Glutamatergic neuron (in vitro differentiated cells): ENCODE measurements around the gene CHST13. TPM values are rescaled to one million over a fixed set of nuclear protein-coding genes. Genes with fewer than 3 reads are reported as not detected.

ENCODE experiments used
- DNase-seq: peaks from one replicate; pipeline ENCODE4 v3.0.0; 2022
- H3K27ac Mint-ChIP-seq: one replicate; pipeline ENCODE4 v1.8.0; 2020; ENCODE audit warnings: mild to moderate bottlenecking, mixed read lengths, inconsistent platforms; ENCODE audit not compliant: unreplicated experiment
- H3K27me3 Mint-ChIP-seq: one replicate; pipeline ENCODE4 v1.8.0; 2020; ENCODE audit warnings: mild to moderate bottlenecking, moderate library complexity, mixed read lengths, inconsistent platforms; ENCODE audit not compliant: unreplicated experiment
- H3K36me3 Mint-ChIP-seq: one replicate; pipeline ENCODE4 v1.8.0; 2020; ENCODE audit warnings: mild to moderate bottlenecking, mixed read lengths, inconsistent platforms; ENCODE audit not compliant: unreplicated experiment
- H3K4me1 Mint-ChIP-seq: one replicate; pipeline ENCODE4 v1.8.0; 2020; ENCODE audit warnings: mild to moderate bottlenecking, low read depth, mixed read lengths, inconsistent platforms; ENCODE audit not compliant: unreplicated experiment
- H3K4me3 Mint-ChIP-seq: one replicate; pipeline ENCODE4 v1.8.0; 2020; ENCODE audit warnings: mild to moderate bottlenecking, mixed read lengths, inconsistent platforms; ENCODE audit not compliant: unreplicated experiment
- H3K9me3 Mint-ChIP-seq: one replicate; pipeline ENCODE4 v1.8.0; 2020; ENCODE audit warnings: mild to moderate bottlenecking, moderate library complexity, mixed read lengths, inconsistent platforms; ENCODE audit not compliant: unreplicated experiment
- CTCF ChIP-seq: fragments of 200-600 bp; sonication (generic); IDR thresholded peaks from one replicate; pipeline ENCODE4 v1.5.0; 2021; ENCODE audit not compliant: partially characterized antibody, unreplicated experiment
- total RNA-seq: library from RNA; stranded (reverse); fragmentation: NEBNext Ultra II Directional; extraction: Animal tissue kit (Norgen Biotek cat#: 25700); gene quantifications from one replicate; pipeline ENCODE4 v1.2.1, GENCODE V29; 2021; ENCODE audit not compliant: unreplicated experiment

CHST13 gene
- total RNA-seq, 1 donor from 2014 or later = not detected

DNA sequence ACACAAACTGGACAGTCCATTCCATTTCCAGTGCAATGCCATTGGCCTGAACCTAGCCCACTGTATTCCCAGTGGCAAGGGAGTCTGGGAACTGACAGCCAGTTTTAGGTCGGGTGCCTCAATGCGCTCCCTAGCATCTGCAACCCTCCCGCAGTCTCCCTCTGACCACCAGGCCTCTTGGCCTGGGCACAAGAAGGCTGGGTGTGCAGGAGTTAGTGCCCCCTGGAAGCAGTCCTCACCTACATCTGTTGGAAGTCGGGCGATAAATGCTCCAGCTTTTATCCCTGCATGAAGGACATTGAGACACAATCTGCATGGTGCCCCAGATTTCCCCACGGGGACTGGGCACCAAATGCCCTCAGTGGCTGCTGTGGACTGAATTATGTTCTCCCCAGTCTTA, 22.1 kb downstream of the CHST13 start:
- Mint-ChIP-seq H3K9me3 (peaks cover 10% of the 10 kb centered on the region), H3K27me3 (peaks cover 6% of the 10 kb centered on the region), H3K4me3 (no peak overlapping the region), H3K27ac (no peak overlapping the region), H3K36me3 (peaks cover 6% of the 10 kb centered on the region), H3K4me1 (peaks cover 9% of the 10 kb centered on the region)
- DNase-seq = peak; percentile 1
- no peak for TF ChIP-seq CTCF

GRCh38 chr3:126546549-126547239, 22.7 kb downstream of the CHST13 start:
- Mint-ChIP-seq H3K27ac (no peak overlapping the region), H3K4me1 (peaks cover 9% of the 10 kb centered on the region), H3K4me3 (no peak overlapping the region), H3K36me3 (peaks cover 6% of the 10 kb centered on the region), H3K27me3 (peaks cover 4% of the 10 kb centered on the region), H3K9me3 (peaks cover 10% of the 10 kb centered on the region)
- peak; percentile 4 for DNase-seq
- no peak for TF ChIP-seq CTCF

GRCh38 chr3:126547721-126548120, 23.8 kb downstream of the CHST13 start:
- H3K4me3 Mint-ChIP-seq = no peak overlapping the region
- H3K4me1 Mint-ChIP-seq = peaks cover 9% of the 10 kb centered on the region
- peaks cover 6% of the 10 kb centered on the region for H3K36me3 Mint-ChIP-seq
- TF ChIP-seq CTCF = no peak
- H3K27ac Mint-ChIP-seq = no peak overlapping the region
- peaks cover 4% of the 10 kb centered on the region for H3K27me3 Mint-ChIP-seq
- DNase-seq = no peak
- H3K9me3 Mint-ChIP-seq = peaks cover 10% of the 10 kb centered on the region

GRCh38 chr3:126548556-126549466, 24.9 kb downstream of the CHST13 start:
- Mint-ChIP-seq H3K27me3 (peaks cover 2% of the 10 kb centered on the region), H3K9me3 (peaks cover 6% of the 10 kb centered on the region), H3K4me1 (peaks cover 9% of the 10 kb centered on the region), H3K36me3 (no peaks in the 10 kb centered on the region), H3K27ac (no peak overlapping the region), H3K4me3 (no peak overlapping the region)
- TF ChIP-seq CTCF = no peak
- peak; percentile 8 for DNase-seq
